PC-3 (cell line): ENCODE data around the gene BEGAIN. TPM values are rescaled to one million over a fixed set of nuclear protein-coding genes. Genes with fewer than 3 reads are reported as not detected.

Experiments used
- ATAC-seq: fragments of 200-7000 bp; cut with Tn5 transposase; 2 replicates; pipeline ENCODE4 v1.9.1; 2020; ENCODE audit warnings: mild to moderate bottlenecking, moderate library complexity
- BruUV-seq: library from RNA; stranded (reverse); fragments of 400-500 nt; replicated peaks from 2 replicates; lab custom pipeline; 2021; lab: Mats Ljungman, UMichigan
- CTCF ChIA-PET: fragments of 300-600 bp; sonication (Branson Sonifier 250); formaldehyde crosslinking; loops from one replicate; lab custom pipeline; 2022; ENCODE audit warnings: antibody characterized with exemption; lab: Charles Lee
- POLR2A ChIA-PET: fragments of 300-600 bp; sonication (Branson Sonifier 250); formaldehyde crosslinking; loops from one replicate; lab custom pipeline; 2022; ENCODE audit warnings: antibody characterized with exemption; ENCODE audit not compliant: unreplicated experiment; lab: Charles Lee
- DNase-seq: peaks from one replicate; pipeline ENCODE4 v3.0.0-alpha.2; 2015
- H2AFZ ChIP-seq: fragments of 300-600 bp; sonication (generic); 2 replicates; pipeline ENCODE4 v1.6.0; 2016; ENCODE audit warnings: antibody characterized with exemption, low read length
- H3F3A ChIP-seq: fragments of 300-600 bp; sonication (generic); one replicate; pipeline ENCODE4 v1.6.0; 2017; ENCODE audit warnings: antibody characterized with exemption, low read length, control low read depth, mild to moderate bottlenecking; ENCODE audit not compliant: unreplicated experiment
- H3K27ac ChIP-seq: fragments of 300-600 bp; sonication (generic); 2 replicates; pipeline ENCODE4 v1.5.1; 2016; ENCODE audit warnings: mild to moderate bottlenecking, low read length
- H3K27me3 ChIP-seq: fragments of 300-600 bp; sonication (generic); 2 replicates; pipeline ENCODE4 v1.6.1; 2016; ENCODE audit warnings: low read length, mixed read lengths
- H3K36me3 ChIP-seq: fragments of 300-600 bp; sonication (generic); 2 replicates; pipeline ENCODE4 v1.6.1; 2016; ENCODE audit warnings: low read depth, mixed run types, low read length, mixed read lengths
- H3K4me1 ChIP-seq: fragments of 300-600 bp; sonication (generic); 2 replicates; pipeline ENCODE4 v1.5.1; 2016; ENCODE audit warnings: low read length; ENCODE audit not compliant: insufficient read depth
- H3K4me2 ChIP-seq: fragments of 300-600 bp; sonication (generic); 2 replicates; pipeline ENCODE4 v1.6.0; 2016; ENCODE audit warnings: low read length
- H3K4me3 ChIP-seq: fragments of 300-600 bp; sonication (generic); 2 replicates; pipeline ENCODE4 v1.5.1; 2016; ENCODE audit warnings: mild to moderate bottlenecking, low read length, mixed read lengths
- H3K79me2 ChIP-seq: fragments of 300-600 bp; sonication (generic); 2 replicates; pipeline ENCODE4 v1.6.1; 2017; ENCODE audit warnings: low read length, mixed read lengths
- H3K9ac ChIP-seq: fragments of 300-600 bp; sonication (generic); 2 replicates; pipeline ENCODE4 v1.6.0; 2016; ENCODE audit warnings: mild to moderate bottlenecking, low read length
- H3K9me2 ChIP-seq: fragments of 300-600 bp; sonication (generic); replicated peaks from 2 replicates; pipeline ENCODE4 v1.6.1; 2016; ENCODE audit warnings: mixed run types, low read length, mixed read lengths
- H3K9me3 ChIP-seq: fragments of 300-600 bp; sonication (generic); 2 replicates; pipeline ENCODE4 v1.6.1; 2016; ENCODE audit warnings: low read length, mixed read lengths
- H4K20me1 ChIP-seq: fragments of 300-600 bp; sonication (generic); 2 replicates; pipeline ENCODE4 v1.6.1; 2016; ENCODE audit warnings: low read length, mixed read lengths
- CTCF ChIP-seq: fragments of 300-600 bp; sonication (generic); conservative IDR thresholded peaks from 2 replicates; pipeline ENCODE4 v1.5.1; 2017; ENCODE audit warnings: antibody characterized with exemption, low read depth, mild to moderate bottlenecking, low read length
- EZH2 ChIP-seq: fragments of 300-600 bp; sonication (generic); IDR thresholded peaks from one replicate; pipeline ENCODE4 v1.6.1; 2017; ENCODE audit warnings: antibody characterized with exemption, mild to moderate bottlenecking, low read length; ENCODE audit not compliant: unreplicated experiment
- EZH2phosphoT487 ChIP-seq: fragments of 300-600 bp; sonication (generic); IDR thresholded peaks from 2 replicates; pipeline ENCODE4 v1.6.1; 2018; ENCODE audit warnings: mild to moderate bottlenecking, antibody characterized with exemption, low read length, borderline replicate concordance
- intact Hi-C: fragments of 100-400 bp; cut with micrococcal nuclease; formaldehyde crosslinking; loops from 2 replicates; pipeline ENCODE4 v1.9.0; 2023
- total RNA-seq: library from RNA; depleted of rRNA; stranded (reverse); fragments of >200 nt; gene quantifications from 2 replicates; pipeline ENCODE4 v1.2.3, GENCODE V29; 2014

BEGAIN gene
- total RNA-seq, 1 experiment from 2014 or later, result 3.8 TPM

DNA sequence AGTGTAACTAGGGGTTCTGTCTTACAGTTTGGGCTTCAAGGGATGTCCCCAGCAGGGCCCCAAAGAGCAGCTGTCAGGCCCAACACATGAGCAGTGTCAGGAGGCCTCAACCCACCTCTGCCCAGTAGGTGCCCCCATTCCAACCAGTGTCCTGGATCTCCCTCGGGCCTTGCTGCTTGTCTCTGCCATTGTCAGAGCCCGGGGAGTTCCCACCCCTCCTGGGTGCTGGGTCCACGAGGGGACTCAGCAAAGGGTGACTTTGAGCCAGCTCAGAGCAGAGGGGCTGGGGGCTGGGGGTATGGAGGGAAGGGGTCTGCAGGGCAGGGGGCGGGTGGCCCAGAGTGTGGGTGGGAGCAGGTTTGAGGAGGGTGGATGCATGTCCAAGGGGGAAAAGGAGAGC is 18.0 kb upstream of the BEGAIN start:
- Histone ChIP-seq H3K4me1 (no peaks in the 10 kb centered on the region), H3K9me2 (no peaks in the 10 kb centered on the region), H4K20me1 (no peaks in the 10 kb centered on the region), H3K9ac (no peak overlapping the region), H3K9me3 (peaks cover 6% of the 10 kb centered on the region), H2AFZ (no peak overlapping the region), H3F3A (no peaks in the 10 kb centered on the region), H3K4me2 (no peak overlapping the region), H3K36me3 (no peaks in the 10 kb centered on the region), H3K79me2 (no peaks in the 10 kb centered on the region), H3K4me3 (no peak overlapping the region), H3K27ac (no peak overlapping the region), H3K27me3 (peaks cover 6% of the 10 kb centered on the region; the same call in 1 of the 2 replicates)
- BruUV-seq, result no TSS peak
- TF ChIP-seq EZH2phosphoT487 (no peak), CTCF (no peak)
- DNase-seq (no peak), ATAC-seq (no peak)
- ChIA-PET POLR2A (no interaction called here), CTCF (no interaction called here)
- intact Hi-C loops, result no loop called here

DNA sequence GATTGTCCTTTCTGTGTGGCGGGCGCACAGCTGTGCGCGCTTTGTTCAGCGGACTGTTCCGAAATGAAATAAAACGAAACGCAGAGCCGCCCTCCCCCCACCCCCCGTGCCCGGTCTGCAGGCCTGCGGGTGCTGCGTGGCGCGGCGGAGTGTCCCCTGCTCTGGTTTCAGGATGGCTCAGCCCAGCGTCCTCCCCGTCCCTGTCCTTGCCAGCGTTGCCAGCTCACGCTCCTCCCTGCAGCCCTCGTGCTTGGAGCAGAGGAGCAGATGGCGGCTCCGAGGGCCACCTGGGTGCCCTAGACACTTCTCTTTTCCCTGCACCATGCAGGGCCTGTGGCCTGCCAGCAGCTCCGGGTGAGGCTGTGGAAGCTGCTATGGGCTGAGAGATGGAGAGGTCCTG is 17.5 kb upstream of the BEGAIN start:
- ChIA-PET CTCF (no interaction called here), POLR2A (no interaction called here)
- H3K9me2 ChIP-seq, result no peaks in the 10 kb centered on the region
- intact Hi-C loops, result no loop called here
- H3K27me3 ChIP-seq, result peaks cover 11% of the 10 kb centered on the region; the same call in 1 of the 2 replicates
- no peak for ATAC-seq
- no peak overlapping the region for H2AFZ ChIP-seq
- H3K4me3 ChIP-seq, result no peak overlapping the region
- H3K9ac ChIP-seq, result no peak overlapping the region
- TF ChIP-seq CTCF (no peak), EZH2 (no peak), EZH2phosphoT487 (no peak)
- no TSS peak for BruUV-seq
- DNase-seq, result no peak
- H4K20me1 ChIP-seq, result no peaks in the 10 kb centered on the region
- H3F3A ChIP-seq, result no peaks in the 10 kb centered on the region
- H3K4me1 ChIP-seq, result no peaks in the 10 kb centered on the region
- H3K36me3 ChIP-seq, result no peaks in the 10 kb centered on the region
- no peak overlapping the region for H3K27ac ChIP-seq
- no peak overlapping the region for H3K4me2 ChIP-seq
- peaks cover 6% of the 10 kb centered on the region for H3K9me3 ChIP-seq
- H3K79me2 ChIP-seq, result no peaks in the 10 kb centered on the region

DNA sequence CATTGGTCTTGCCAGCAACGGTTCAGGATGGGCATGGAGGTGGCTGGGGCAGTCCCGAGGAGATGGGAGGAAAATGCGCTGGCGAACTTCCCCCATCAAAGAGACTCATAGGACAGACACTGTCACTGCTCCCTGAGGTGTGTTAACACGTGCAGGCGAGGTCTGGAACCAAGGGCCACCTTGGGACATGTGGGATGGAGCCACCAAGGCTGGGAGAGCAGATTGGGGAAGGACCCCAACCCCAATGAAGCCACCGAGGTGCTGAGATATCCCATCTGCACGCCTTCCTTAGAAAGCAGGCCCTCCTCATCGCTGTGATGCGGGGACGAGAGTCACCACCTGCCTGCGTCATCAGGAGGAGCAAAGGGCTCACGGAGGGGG is 16.9 kb upstream of the BEGAIN start:
- ATAC-seq (no peak), DNase-seq (no peak)
- H2AFZ ChIP-seq, result no peak overlapping the region
- ChIA-PET CTCF (no interaction called here), POLR2A (no interaction called here)
- H3K4me1 ChIP-seq, result no peaks in the 10 kb centered on the region
- H3F3A ChIP-seq, result no peaks in the 10 kb centered on the region
- TF ChIP-seq CTCF (no peak), EZH2 (no peak), EZH2phosphoT487 (no peak)
- H3K9ac ChIP-seq, result no peak overlapping the region
- BruUV-seq, result no TSS peak
- no peaks in the 10 kb centered on the region for H3K9me2 ChIP-seq
- H4K20me1 ChIP-seq, result no peaks in the 10 kb centered on the region
- H3K27me3 ChIP-seq, result peaks cover 17% of the 10 kb centered on the region
- intact Hi-C loops, result no loop called here
- no peaks in the 10 kb centered on the region for H3K79me2 ChIP-seq
- H3K4me3 ChIP-seq, result no peak overlapping the region
- peaks cover 6% of the 10 kb centered on the region for H3K9me3 ChIP-seq
- no peak overlapping the region for H3K4me2 ChIP-seq
- H3K27ac ChIP-seq, result no peak overlapping the region
- H3K36me3 ChIP-seq, result no peaks in the 10 kb centered on the region
